RKO (cell line): ENCODE measurements around the gene SPNS1.
"Not testable (repeated sequence)": the region's sequence is repeated elsewhere in the genome, so short reads cannot be mapped to it uniquely, and the experiment has no call there.

Experiments
- DNase-seq: peaks from one replicate; pipeline ENCODE4 v3.0.0-alpha.2; 2016; ENCODE audit warnings: low spot score

SPNS1 gene

DNA sequence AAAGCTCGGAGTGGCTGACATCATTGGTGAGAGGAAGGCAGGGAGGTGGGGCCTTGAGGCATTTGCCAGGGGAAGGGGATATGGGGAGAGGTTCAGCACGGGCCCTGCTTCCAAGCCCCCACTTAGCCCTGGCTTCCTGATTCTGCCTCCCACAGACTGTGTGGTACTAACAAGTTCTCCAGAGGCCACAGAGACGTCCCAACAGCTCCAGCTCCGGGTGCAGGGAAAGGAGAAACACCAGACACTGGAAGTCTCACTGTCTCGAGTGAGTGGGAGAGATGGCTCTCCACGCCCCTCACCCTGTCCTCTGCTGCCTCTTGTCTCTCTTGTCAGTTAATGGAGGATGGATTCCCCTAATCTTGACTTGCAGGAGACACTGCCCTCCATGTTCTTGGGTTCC is 15.7 kb upstream of the SPNS1 start:
- no peak for DNase-seq

DNA sequence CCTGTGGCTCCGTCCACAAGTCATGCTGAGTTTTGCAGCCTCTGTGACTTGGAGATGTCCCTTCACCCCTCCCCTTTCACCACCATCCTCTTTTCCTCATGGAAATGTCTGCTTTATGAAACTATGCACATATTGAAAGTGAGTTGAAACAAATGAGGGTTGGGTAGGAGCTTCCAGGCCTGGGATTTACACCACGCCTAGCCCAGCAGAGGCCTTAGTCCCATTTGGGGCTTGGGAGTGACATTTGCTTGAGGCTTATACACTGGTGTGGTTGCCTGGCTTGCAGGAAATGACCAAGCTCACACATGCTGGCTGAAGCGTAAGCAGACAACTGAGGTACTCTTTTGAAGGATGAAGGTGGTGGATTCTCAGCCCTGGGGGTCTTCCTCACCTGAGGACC is 10.5 kb upstream of the SPNS1 start:
- DNase-seq = no peak

DNA sequence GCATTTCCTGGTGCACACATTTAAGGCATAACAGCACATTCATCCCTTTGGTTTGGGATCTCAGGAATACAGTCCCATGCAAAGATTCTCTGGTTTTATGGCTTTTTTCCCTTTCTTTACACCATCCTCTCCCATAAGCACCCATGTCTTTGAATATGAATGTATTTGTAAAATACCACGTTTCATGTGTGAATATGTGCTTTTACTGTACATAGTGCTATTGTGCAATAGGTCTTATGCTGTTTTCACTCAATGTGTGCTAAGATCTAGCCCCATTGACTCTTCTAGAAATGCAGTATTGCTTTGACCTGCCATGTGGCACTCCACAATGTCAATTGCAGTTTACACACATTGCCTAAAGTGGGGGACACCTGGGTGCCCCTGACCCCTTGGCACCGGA is 10.1 kb upstream of the SPNS1 start:
- no peak for DNase-seq

DNA sequence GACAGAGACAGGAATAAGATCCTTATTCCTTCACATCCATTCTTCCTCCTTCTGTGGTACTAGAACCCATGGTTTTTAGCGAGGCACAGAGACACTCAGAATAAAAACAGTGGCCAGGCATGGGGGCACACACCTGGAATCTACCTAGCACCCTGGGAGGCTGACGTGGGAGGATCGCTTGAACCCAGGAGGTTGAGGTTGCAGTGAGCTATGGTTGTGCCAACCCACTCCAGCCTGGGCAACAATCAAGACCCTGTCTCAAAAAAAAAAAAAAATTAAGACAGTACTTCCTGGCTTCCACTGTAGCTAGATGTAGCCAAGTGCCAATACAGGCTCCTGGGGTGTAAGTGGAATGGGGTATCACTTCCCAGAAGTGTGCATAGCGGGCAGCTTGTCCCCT is 7.4 kb upstream of the SPNS1 start:
- no peak for DNase-seq

GRCh38 chr16:28969696-28970095 is 4.9 kb upstream of the SPNS1 start:
- DNase-seq = not testable (repeated sequence)

DNA sequence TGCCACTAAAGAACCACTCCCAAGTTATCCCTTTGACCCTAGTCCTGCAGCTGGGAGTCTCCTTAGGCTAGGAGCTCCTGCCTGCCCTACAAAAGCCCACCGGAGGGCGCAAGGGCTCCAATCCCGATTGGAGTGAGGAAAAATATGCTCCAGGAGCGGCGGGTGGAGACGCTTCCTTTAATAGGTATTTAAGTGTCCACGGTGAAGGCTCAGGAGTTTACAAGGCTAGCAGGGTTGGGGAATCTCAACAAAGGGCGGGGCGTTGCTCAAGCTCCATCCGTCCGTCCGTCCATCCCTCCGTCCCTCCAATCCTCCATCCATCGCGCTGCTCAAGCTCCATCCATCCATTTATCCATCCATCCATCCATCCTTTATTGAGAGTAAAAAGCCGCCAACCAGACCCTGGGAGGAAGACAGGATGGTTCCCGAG is 556 bp upstream of the SPNS1 start:
- DNase-seq = peak; percentile 76

GRCh38 chr16:28975158-28975599 is 601 bp downstream of the SPNS1 start:
- DNase-seq = peak; percentile 40

DNA sequence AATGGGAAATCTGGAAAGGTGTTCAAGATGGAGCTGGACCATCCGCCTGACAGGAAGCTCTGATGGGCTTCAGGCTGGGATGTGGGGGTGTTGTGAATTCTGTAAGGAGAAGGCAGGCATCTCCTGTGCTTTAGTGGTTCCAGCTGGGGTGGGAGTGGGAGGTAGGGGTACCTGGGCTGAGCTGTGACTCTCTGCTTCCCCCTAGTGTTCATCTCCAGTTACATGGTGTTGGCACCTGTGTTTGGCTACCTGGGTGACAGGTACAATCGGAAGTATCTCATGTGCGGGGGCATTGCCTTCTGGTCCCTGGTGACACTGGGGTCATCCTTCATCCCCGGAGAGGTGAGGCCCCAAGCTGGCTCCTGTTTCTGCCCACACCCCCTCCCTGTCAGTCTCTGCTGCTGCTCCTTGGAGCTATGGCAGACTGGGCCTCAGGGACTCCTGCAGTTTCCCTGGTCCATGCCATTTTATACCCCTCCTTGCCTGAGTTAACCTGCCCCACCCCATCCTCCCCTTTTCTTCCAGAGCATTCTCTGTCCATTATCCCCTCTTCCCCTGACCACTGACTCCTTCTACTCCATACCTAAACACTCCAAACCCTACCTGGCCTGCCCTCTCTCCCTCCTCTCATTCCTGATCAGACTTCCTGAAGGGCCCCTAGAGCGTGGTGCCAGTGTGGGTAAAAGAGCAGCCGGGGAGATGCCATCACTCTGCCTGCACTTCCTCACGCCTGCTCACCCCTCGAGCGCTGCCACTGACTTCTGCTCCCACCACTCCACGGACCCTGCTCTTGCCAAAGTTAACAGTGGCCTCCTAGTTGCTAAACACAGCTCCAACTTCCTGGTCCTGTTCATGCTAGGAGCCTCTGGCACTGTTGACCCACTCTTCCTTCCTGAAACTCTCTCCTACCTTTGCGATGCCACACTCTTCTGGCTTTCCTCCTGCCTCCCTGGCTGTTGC is 3.4 kb downstream of the SPNS1 start:
- DNase-seq = no peak

DNA sequence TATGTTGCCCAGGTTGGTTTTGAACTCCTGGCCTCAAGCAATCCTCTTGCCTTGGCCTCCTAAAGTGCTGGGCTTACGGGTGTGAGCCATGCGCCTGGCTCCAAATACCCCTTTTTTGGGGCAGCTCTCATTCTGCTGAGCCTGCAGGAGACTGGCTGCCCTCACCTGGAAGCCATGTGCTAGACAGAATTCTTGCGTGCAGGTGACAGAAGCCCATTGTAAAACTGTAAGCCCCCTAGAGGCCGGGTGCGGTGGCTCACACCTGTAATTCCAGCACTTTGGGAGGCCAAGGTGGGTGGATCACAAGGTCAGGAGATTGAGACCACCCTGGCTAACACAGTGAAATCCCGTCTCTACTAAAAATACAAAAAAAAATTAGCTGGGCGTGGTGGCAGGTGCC is 5.8 kb downstream of the SPNS1 start:
- DNase-seq = not testable (repeated sequence)

- no peak for DNase-seq
Observed at GRCh38 chr16:28980929-28981328, 6.4 kb downstream of the SPNS1 start.

GRCh38 chr16:28981517-28981916 is 6.9 kb downstream of the SPNS1 start:
- peak; percentile 14 for DNase-seq

DNA sequence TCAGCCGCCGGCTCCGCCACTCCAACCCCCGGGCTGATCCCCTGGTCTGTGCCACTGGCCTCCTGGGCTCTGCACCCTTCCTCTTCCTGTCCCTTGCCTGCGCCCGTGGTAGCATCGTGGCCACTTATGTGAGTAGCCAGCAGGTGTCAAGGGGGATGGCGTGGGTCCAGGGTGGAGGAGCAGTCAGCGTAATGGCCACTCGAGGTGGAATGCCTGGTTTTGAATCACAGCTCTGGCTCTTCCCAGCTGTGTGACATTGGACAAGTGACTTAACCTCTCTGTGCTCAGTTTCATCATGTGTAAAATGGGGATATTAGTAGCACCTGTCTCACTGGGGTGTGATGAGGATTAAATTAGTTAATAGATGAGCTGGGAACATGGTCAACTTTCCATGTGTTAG is 7.8 kb downstream of the SPNS1 start:
- no peak for DNase-seq

DNA sequence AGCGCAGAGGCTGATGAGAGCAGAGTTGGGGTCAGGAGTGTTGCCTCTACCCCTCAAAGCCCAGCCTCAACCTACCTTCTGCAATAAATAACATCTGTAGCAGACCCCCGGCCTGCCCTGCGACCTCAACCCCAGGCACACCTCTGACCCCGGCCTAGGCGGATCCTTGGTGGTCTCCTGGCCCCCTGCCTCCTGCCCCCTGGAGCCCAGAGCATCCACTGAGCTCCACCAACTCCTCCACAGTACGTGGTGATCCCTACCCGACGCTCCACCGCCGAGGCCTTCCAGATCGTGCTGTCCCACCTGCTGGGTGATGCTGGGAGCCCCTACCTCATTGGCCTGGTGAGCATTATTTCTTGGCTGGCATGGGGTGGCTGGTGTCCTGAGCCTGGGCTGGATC is 8.4 kb downstream of the SPNS1 start:
- DNase-seq = no peak

DNA sequence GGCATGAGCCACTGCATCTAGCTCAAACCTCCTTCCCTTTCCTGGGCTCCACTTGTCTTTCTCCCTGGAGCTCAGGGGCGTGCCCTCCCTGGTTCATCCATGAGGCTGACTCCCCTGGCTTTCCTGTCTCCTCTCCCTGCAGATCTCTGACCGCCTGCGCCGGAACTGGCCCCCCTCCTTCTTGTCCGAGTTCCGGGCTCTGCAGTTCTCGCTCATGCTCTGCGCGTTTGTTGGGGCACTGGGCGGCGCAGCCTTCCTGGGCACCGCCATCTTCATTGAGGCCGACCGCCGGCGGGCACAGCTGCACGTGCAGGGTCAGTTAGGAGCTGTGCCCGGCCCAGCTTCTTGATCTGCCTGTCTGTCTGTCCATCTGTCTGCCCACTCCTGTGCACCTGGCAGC is 9.1 kb downstream of the SPNS1 start:
- DNase-seq = no peak

DNA sequence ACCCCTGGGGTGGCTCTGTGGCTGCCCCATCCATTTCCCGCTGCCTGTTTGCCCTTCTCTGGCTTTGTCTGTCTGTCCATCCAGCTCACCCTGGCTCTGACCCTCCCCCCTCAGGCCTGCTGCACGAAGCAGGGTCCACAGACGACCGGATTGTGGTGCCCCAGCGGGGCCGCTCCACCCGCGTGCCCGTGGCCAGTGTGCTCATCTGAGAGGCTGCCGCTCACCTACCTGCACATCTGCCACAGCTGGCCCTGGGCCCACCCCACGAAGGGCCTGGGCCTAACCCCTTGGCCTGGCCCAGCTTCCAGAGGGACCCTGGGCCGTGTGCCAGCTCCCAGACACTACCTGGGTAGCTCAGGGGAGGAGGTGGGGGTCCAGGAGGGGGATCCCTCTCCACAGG is 9.5 kb downstream of the SPNS1 start:
- DNase-seq = no peak

DNA sequence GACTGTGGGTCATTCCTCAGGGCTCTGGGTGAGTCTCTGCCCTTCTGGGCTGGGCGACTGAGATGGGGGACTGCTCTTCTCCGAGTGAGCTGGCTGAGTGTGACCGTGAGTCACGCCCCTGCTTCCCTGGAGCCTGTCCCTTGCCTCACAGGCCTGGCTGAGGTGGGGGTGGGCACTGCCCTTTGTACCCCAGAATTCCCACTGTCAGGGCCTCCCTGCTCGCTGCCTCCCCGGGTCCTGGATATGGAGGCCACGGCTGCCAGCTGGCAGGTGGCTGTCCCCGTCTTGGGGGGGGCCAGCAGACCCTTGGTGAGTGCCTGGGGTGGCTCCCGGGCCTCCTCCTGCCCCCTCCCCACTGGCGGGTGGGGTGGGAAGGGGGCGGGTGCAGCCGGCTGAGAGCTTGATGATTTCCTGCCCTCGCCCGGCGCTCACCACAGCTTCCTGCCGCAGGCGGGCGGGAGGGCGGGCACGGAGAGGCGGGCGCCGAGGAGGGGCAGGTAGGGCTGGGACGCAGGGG is 10.1 kb downstream of the SPNS1 start, which contains the start of gene LAT:
Gene LAT, plus strand, starts transcription at position 434 of the 517 bp plus-strand sequence. CDS start 366 bp downstream, outside the sequence.
- DNase-seq = peak; percentile 24

DNA sequence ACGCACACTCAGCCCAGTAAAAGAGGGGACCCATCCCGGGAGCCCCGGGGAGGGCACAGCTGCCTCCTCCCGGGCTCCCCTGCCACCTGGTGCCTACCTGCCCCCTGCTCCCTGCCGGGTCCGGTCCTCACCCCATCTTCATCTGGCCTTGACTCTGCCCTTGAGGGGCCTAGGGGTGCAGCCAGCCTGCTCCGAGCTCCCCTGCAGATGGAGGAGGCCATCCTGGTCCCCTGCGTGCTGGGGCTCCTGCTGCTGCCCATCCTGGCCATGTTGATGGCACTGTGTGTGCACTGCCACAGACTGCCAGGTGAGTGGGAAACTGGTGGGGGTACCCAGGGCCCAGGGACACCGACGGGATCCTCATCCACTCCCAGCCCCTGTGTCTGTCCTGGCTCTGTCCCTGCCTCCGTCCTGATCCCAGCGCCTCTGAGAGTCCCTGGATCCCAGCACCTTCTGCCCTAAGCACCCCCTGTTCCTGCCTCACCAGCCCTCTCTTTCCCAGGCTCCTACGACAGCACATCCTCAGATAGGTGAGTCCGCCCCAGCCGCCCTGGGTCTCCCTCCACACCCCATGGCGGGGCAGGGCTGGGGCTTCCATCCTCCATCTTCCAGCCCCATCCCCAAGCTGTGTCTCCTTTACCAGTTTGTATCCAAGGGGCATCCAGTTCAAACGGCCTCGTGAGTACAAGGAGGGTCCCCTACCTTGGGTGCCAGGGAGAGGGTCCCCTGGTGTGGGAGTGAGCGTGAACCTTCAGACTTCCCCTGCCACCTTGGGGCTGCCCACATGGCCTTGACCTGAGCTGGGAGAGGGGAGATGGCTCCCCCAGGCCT is 10.8 kb downstream of the SPNS1 start:
- DNase-seq = no peak

- no peak for DNase-seq
Observed at GRCh38 chr16:28986046-28986445, 11.5 kb downstream of the SPNS1 start.

DNA sequence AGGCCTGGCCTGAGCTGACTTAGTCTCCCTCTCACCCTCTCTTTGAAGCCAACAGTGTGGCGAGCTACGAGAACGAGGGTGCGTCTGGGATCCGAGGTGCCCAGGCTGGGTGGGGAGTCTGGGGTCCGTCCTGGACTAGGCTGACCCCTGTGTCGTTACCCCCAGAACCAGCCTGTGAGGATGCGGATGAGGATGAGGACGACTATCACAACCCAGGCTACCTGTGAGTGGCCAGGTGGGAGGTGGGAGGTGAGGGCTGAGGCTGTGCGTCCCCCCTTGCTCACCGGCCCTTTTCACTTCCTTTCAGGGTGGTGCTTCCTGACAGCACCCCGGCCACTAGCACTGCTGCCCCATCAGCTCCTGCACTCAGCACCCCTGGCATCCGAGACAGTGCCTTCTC is 11.9 kb downstream of the SPNS1 start:
- no peak for DNase-seq

- no peak for DNase-seq
Observed at GRCh38 chr16:28987170-28987853, 12.7 kb downstream of the SPNS1 start.

DNA sequence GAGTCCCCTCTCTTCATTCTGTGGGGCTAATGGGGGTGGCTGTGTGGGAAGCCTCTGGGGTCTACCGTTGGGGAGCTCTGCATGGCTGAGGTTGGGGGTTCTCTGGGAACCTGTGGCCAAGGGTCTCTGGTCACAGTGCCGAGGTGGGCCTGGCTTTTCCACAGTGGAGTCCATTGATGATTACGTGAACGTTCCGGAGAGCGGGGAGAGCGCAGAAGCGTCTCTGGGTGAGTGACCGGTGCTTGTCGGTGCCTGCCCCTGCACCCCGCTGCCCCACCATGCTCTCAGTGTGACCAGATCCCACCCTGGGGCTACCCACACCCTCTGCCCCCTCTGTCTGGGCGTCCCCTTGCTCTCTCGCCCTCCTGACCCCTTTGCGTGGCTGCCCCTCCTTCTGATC is 14.8 kb downstream of the SPNS1 start:
- DNase-seq = no peak
